T-helper 1 cell treated with Interleukin-12 subunit alpha and Interleukin-12 subunit beta and Interleukin-4 antibody, amounts not matched to agents 30 ng/mL and 1 ng/mL, for 36 hours (primary cell): ENCODE results near the gene ESD. TPM values are rescaled to one million over a fixed set of nuclear protein-coding genes. Genes with fewer than 3 reads are reported as not detected.

Experiments used
- intact Hi-C: fragments of 100-400 bp; cut with micrococcal nuclease; formaldehyde crosslinking; loops from one replicate; pipeline ENCODE4 v1.15.1; 2024
- total RNA-seq: library from RNA; stranded (reverse); gene quantifications from 2 replicates; pipeline ENCODE4 v1.2.3, GENCODE V29; 2022

The ESD gene
- total RNA-seq, 1 donor from 2014 or later: 71.5 TPM

GRCh38 chr13:46748300-46748699, 48.7 kb downstream of the ESD start:
- intact Hi-C loops: no loop called here

- intact Hi-C loops: no loop called here
These were observed 49.7 kb downstream of the ESD start for GRCh38 chr13:46747031-46747820.

GRCh38 chr13:46745706-46746105, 51.3 kb downstream of the ESD start:
- intact Hi-C loops: no loop called here

- intact Hi-C loops: no loop called here
These were observed 51.9 kb downstream of the ESD start for GRCh38 chr13:46745062-46745461.

- intact Hi-C loops: no loop called here
These were observed 53.8 kb downstream of the ESD start for GRCh38 chr13:46743191-46743590.

- intact Hi-C loops: no loop called here
These were observed 57.4 kb downstream of the ESD start for GRCh38 chr13:46739447-46740098.

GRCh38 chr13:46738766-46739165, 58.2 kb downstream of the ESD start:
- intact Hi-C loops: no loop called here

GRCh38 chr13:46738055-46738454, 58.9 kb downstream of the ESD start:
- intact Hi-C loops: no loop called here

GRCh38 chr13:46736541-46737310, 60.2 kb downstream of the ESD start:
- intact Hi-C loops: no loop called here

GRCh38 chr13:46735425-46735824, 61.5 kb downstream of the ESD start:
- intact Hi-C loops: no loop called here

- intact Hi-C loops: no loop called here
These were observed 65.4 kb downstream of the ESD start for GRCh38 chr13:46731535-46731934.

- intact Hi-C loops: loop anchor here (10.0 kb wide), 1 partner anchor 404 kb away; no protein-coding TSS in a partner anchor
These were observed 68.2 kb downstream of the ESD start for GRCh38 chr13:46728777-46729176.

GRCh38 chr13:46726347-46726746, 70.6 kb downstream of the ESD start:
- intact Hi-C loops: loop anchor here (10.0 kb wide), 1 partner anchor 402 kb away; no protein-coding TSS in a partner anchor

Other genes with a start within 250 kb of the ESD start
- gene LRCH1, start 244.0 kb downstream of the ESD start, total RNA-seq: 23.7 and 24.2 TPM in 2 replicates
- gene HTR2A, start 99.9 kb upstream of the ESD start, total RNA-seq: not detected in 2 replicates